Nephron progenitor cell (in vitro differentiated cells): Measurements from ENCODE around the gene XAGE1A.
"Not testable (repeated sequence)": the region's sequence is repeated elsewhere in the genome, so short reads cannot be mapped to it uniquely, and the experiment has no call there.

Source experiments
- DNase-seq: peaks from one replicate; pipeline ENCODE4 v3.0.0; 2021
- H3K27ac Mint-ChIP-seq: 2 replicates; pipeline ENCODE4 v1.8.0; 2021; ENCODE audit warnings: mild to moderate bottlenecking, moderate library complexity, mixed read lengths
- H3K27me3 Mint-ChIP-seq: 2 replicates; pipeline ENCODE4 v1.8.0; 2021; ENCODE audit warnings: mild to moderate bottlenecking, low read depth, mixed read lengths; ENCODE audit not compliant: poor library complexity
- H3K36me3 Mint-ChIP-seq: 2 replicates; pipeline ENCODE4 v1.8.0; 2021; ENCODE audit warnings: low read depth, mixed read lengths
- H3K4me1 Mint-ChIP-seq: 2 replicates; pipeline ENCODE4 v1.8.0; 2021; ENCODE audit warnings: mixed read lengths
- H3K4me3 Mint-ChIP-seq: 2 replicates; pipeline ENCODE4 v1.8.0; 2021; ENCODE audit warnings: mild to moderate bottlenecking, moderate library complexity, mixed read lengths
- H3K9me3 Mint-ChIP-seq: 2 replicates; pipeline ENCODE4 v1.8.0; 2021; ENCODE audit warnings: mild to moderate bottlenecking, moderate library complexity, mixed read lengths
- TF ChIP-seq, protein P1 (sequence below): fragments of 200-600 bp; sonication (generic); IDR thresholded peaks from 2 replicates; pipeline ENCODE4 v1.5.0; 2021; ENCODE audit warnings: antibody characterized with exemption

XAGE1A gene

DNA sequence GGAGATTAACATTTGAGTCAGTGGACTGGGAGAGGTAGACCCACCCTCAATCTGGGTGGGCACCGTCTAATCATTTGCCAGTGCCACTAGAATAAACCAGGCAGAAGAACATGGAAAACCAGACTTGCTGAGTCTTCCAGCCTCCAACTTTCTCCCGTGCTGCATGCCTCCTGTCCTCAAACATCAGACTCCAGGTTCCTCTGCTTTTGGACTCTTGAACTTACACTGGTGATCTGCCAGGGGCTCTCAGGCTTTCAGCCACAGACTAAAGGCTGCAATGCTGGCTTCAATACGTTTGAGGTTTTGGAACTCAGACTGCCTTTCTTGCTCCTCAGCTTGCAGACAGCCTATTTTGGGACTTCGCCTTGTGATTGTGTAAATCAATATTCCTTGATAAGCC, 45.4 kb downstream of the XAGE1A start:
- H3K27ac Mint-ChIP-seq, H3K4me1 Mint-ChIP-seq, DNase-seq, H3K36me3 Mint-ChIP-seq, H3K4me3 Mint-ChIP-seq, H3K27me3 Mint-ChIP-seq: not testable (repeated sequence)
- H3K9me3 Mint-ChIP-seq = peaks cover 37% of the 10 kb centered on the region

DNA sequence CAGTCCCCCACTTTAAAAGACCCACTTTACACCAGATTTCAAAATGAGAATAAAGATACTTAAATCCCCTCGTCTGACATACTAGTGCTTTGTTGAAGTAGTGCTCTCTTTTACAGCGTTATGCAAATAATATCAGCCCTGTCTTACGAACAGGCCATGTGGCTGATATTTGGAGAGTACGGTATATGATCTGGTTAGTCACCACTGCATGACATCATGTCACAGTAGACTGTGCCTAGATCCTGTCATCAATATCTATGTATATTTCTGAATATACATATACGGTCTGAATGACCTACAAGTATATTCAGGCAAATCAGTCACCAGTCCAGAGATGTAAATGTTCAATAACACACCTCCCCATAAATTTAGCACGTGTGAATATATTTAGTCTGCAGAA, 46.7 kb downstream of the XAGE1A start:
- DNase-seq = no peak
- no peaks in the 10 kb centered on the region for H3K4me1 Mint-ChIP-seq
- no peak overlapping the region for H3K27ac Mint-ChIP-seq
- H3K27me3 Mint-ChIP-seq = no peaks in the 10 kb centered on the region
- H3K36me3 Mint-ChIP-seq = no peaks in the 10 kb centered on the region
- TF ChIP-seq, protein P1, sequence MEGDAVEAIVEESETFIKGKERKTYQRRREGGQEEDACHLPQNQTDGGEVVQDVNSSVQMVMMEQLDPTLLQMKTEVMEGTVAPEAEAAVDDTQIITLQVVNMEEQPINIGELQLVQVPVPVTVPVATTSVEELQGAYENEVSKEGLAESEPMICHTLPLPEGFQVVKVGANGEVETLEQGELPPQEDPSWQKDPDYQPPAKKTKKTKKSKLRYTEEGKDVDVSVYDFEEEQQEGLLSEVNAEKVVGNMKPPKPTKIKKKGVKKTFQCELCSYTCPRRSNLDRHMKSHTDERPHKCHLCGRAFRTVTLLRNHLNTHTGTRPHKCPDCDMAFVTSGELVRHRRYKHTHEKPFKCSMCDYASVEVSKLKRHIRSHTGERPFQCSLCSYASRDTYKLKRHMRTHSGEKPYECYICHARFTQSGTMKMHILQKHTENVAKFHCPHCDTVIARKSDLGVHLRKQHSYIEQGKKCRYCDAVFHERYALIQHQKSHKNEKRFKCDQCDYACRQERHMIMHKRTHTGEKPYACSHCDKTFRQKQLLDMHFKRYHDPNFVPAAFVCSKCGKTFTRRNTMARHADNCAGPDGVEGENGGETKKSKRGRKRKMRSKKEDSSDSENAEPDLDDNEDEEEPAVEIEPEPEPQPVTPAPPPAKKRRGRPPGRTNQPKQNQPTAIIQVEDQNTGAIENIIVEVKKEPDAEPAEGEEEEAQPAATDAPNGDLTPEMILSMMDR = no peak
- H3K4me3 Mint-ChIP-seq = no peak overlapping the region
- peaks cover 42% of the 10 kb centered on the region for H3K9me3 Mint-ChIP-seq

DNA sequence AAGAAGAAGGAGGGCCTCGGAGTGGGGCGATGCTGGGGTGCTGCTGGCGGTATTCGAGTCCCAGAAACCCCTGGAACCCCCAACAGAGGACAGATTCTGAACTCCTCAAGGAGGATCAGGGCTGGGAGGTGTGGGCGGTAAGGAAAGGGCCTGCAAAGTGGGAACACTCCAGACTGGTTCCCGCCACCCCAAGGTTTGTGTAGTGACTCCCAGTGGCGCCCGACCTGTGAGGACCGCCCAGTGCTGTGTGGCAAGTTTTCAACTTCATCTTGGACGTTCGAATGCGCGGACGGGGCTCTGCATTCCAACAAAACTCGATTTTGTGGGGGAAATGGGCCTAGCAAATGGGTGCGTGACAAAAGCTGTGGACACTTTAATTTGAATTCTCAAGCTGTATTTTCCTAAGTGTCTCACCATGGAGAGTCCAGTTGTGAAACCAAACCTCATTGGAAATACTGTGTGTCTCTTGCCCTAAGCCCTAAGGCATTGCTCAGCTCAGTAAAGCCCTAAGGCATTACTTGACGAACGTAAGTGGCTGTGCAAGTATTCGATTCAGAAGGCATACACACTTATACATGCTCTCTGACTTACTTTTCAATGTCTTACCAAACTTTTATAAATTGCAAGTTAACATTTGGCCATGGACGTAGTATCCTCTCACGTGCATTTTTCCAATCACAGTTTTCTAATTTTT, 48.7 kb downstream of the XAGE1A start:
- peaks cover 44% of the 10 kb centered on the region for H3K9me3 Mint-ChIP-seq
- DNase-seq = no peak
- H3K4me3 Mint-ChIP-seq = no peak overlapping the region
- H3K4me1 Mint-ChIP-seq = no peaks in the 10 kb centered on the region
- no peak overlapping the region for H3K27ac Mint-ChIP-seq
- TF ChIP-seq, protein P1 = no peak
- no peaks in the 10 kb centered on the region for H3K36me3 Mint-ChIP-seq
- H3K27me3 Mint-ChIP-seq = no peaks in the 10 kb centered on the region

DNA sequence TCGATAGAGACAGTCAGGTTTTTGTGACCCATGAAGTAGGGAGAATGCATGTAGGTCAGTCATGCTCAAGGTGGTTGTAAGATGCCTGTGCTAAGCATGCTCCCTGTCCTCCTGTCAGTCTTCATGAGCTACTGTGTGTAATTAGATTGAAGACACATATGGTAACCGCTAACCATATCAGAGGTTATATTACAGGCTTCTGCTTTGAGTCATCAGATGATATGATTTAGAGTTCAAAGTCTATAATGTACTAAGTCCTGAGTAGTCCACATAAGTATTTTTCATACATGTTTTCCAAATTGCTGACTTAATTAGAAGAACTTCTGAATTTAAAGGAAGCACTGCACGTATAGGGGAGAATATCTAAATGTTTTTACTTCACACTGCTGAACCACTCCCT, 53.2 kb downstream of the XAGE1A start:
- not testable (repeated sequence) for DNase-seq, H3K4me1 Mint-ChIP-seq, H3K36me3 Mint-ChIP-seq, H3K4me3 Mint-ChIP-seq, H3K27me3 Mint-ChIP-seq, H3K27ac Mint-ChIP-seq
- H3K9me3 Mint-ChIP-seq = peaks cover 48% of the 10 kb centered on the region
